Posterior vena cava (tissue), 2 donors: Measurements from ENCODE around the gene GABRR1. TPM values are rescaled to one million over a fixed set of nuclear protein-coding genes. Genes with fewer than 3 reads are reported as not detected.

Source experiments
- DNase-seq: peaks from one replicate; pipeline ENCODE4 v3.0.0-alpha.2; 2020; ENCODE audit warnings: low spot score
- intact Hi-C, 2 donors: fragments of 100-400 bp; cut with DNase I; formaldehyde crosslinking; loops; one replicate each; pipeline versions ENCODE4 v1.14.1 to v1.14.2; 2022 to 2023
- total RNA-seq, 2 donors: library from RNA; stranded (reverse); fragmentation: NEBNext Ultra II Directional; extraction: Animal tissue kit (Norgen Biotek cat#: 25700); gene quantifications; one replicate each; pipeline ENCODE4 v1.2.1, GENCODE V29; 2021
- donor health status: DM: yes; HTN: yes; CAD: no.
- donor health status: DM: yes; HTN: yes; CAD: no.

Gene GABRR1
- total RNA-seq, 2 donors from 2014 or later: 0.19 to 0.29 TPM

DNA sequence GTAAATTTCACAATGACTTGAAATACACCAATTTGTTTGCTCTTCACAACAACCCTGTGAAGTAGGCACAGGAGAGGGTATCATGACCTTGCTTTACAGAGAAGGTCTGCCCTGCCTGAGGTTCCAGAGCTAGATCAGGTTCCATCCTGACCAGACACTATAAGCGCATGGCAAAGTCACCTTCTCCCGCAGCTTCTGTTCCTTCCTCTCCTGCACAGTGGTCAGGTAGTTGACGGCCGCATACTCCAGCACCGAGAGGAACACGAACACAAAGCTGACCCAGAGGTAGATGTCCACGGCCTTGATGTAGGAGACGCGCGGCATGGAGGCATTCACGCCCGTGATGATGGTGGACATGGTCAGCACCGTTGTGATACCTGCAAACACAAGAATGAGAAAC, 37.0 kb downstream of the GABRR1 start:
- intact Hi-C loops: no loop called here
- no peak for DNase-seq

DNA sequence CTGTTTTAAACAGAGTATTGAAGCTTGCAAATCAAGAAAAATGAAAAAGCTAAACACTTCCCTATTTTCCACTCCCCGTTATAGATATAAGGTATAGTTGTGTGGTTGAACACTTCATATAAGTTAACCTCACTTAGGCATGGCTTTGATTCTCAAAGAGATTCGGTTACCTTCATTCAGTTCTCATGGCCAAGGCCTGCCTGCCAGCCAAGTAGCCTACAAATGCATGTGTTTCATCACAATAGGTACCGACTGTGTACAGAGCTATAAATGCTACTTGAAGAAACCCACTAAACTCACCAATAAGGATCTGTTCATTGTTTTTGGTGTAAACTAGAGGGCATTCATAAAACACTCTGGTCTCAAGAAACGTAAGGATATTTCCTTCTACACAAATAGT, 43.5 kb downstream of the GABRR1 start:
- DNase-seq: no peak
- intact Hi-C loops: no loop called here

DNA sequence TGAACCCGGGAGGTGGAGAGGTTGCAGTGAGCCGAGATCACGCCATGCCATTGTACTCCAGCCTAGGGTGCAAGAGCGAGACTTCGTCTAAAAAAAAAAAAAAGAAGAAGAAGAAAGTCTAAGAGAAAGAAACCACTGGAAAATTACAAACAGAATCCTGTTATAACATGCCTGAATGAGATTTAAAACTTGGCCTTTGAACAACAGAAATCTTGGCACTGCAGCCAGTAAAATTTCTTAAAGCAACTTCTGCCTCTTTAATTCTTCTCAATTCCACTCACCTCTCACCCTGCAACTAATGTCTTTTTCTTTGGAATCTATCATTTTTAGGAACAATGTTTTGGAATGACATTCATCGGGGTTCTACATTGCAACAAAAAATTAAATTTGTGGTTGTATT, 45.0 kb downstream of the GABRR1 start:
- DNase-seq: no peak
- intact Hi-C loops: no loop called here

DNA sequence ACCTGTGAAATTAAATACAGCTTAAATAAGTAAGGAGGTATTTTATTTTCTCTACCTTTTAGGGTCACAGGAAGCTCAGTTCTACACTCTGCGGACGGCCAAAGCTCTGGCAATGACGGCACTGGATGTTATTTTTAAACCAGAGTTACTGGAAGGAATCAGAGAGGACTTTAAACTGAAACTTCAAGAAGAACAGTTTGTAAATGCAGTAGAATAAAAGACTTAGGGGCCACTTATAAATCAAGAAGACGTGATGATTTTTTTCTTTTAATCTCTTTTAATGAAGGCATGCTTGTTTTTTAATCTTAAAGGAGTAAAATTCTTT, 55.1 kb downstream of the GABRR1 start:
- intact Hi-C loops: no loop called here

DNA sequence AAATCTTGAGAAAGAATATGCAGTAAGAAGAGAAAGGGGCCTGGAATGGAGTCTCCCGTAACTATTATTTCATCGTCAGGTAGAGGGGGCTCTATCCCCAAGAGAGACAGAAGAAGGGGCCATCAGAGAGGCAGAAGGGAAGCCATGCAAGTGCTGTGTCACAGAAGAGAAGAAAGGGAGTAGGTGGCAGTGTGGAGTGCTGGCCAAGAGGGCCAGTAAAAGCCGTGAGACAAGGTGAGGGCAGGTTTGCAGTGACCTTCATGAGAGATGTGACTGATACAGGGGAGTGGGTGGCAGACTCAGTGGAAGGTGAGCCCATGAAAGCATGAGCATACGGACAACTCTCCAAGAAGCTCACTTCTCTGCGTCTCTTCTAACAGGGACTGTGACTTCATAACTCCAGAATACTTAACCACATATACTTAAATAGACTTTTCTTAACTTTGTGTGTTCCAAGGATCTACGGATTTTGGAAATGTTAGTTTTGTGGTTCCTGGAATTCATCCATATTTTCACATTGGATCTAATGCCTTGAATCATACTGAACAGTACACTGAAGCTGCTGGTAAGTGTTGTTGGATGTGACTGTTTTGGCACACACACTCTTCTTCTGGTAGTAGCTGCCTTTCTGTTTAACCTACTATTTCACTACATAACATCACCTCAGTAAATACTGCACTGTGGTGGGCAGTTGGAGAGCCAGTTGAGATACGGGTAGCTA, 55.7 kb downstream of the GABRR1 start:
- intact Hi-C loops: no loop called here
- DNase-seq: no peak

More for the DNA sequence above, 55.1 kb downstream of the GABRR1 start:
- no peak for DNase-seq

DNA sequence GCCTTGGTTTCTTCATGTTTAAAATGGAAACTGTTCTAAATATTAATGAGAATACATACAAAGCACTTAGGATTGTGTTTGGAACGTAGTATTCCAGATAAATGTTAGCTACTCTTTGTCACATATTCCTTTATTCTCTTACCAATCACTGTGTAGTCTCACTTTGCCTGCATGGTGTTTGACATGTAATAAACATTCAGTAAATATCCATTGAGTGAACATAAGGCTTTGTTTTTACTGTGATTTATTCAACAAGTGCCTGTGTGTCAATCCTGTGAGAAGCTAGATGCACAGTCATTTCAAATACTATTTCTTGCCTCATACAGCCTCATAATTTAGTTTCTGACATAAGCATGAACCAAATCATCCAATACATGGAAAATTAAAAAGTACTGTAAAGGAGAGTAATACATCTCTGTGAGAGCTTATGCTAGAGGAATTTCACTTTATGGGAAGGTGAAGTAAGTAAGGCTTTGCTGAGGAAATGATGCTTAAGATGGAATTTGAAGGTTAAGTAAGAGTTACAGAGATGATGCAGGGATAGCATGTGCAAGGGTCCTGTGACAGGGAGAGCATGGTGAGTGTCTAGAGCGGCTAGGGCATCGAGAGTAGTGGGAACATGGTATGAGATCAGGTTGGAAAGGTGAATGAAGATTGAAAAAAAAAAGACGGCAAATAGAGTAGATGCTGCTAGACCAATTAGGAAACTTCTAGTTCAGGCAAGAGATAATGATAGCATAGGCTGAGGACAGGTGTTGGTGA, 56.6 kb downstream of the GABRR1 start:
- no peak for DNase-seq
- intact Hi-C loops: no loop called here

DNA sequence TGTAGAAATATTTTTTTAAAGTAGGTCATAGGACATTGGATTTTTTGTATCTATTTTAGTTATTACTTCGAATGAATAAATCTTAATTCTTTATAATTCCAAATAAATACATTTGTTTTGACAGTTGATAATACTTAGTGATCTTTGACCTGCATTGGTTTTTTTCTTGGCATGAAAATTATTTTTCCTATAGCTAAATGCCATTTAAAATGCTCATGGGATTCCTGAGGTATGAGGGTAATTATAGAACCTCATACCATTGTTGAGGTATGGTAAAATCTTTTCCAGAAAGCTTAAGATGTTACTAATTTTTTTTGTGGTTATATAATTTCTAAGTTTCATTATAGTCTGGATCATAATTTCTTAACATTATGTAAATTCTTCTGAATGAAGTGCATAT, 63.0 kb downstream of the GABRR1 start:
- intact Hi-C loops: no loop called here
- no peak for DNase-seq

DNA sequence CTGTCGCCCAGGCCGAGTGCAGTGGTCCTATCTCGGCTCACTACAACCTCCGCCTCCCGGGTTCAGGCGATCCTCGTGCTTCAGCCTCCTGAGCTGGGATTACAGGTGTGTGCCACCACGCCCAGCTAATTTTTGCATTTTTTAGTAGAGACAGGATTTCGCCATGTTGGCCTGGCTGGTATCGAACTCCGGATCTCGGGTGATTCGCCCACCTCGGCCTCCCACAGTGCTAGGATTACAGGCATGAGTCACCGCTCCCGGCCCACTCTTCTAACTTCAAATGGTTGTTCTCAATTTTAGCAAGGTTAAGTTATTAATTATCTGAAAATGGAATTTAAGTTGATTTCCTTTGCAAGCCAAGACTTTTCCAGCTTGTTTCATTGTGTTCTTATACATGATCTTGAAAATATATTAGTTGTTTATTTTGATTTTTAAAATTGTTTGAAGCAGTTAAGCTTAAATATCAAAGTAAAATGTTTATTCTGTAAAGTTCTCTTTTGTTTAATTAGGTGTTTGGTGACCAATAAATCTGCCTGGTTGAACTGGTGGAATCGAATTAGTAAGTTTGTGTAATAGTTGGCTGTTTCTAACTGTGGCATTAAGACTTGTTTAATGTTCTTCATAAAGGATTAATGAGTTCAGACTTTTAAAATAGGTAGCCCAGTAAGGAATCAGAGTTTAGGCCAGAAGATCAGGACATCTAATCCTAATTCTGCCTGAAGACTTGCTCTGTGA, 69.0 kb downstream of the GABRR1 start:
- no peak for DNase-seq
- intact Hi-C loops: loop anchor here in 1 of 2 donors (10.0 kb wide), 1 partner anchor 113 kb away; no protein-coding TSS in a partner anchor

DNA sequence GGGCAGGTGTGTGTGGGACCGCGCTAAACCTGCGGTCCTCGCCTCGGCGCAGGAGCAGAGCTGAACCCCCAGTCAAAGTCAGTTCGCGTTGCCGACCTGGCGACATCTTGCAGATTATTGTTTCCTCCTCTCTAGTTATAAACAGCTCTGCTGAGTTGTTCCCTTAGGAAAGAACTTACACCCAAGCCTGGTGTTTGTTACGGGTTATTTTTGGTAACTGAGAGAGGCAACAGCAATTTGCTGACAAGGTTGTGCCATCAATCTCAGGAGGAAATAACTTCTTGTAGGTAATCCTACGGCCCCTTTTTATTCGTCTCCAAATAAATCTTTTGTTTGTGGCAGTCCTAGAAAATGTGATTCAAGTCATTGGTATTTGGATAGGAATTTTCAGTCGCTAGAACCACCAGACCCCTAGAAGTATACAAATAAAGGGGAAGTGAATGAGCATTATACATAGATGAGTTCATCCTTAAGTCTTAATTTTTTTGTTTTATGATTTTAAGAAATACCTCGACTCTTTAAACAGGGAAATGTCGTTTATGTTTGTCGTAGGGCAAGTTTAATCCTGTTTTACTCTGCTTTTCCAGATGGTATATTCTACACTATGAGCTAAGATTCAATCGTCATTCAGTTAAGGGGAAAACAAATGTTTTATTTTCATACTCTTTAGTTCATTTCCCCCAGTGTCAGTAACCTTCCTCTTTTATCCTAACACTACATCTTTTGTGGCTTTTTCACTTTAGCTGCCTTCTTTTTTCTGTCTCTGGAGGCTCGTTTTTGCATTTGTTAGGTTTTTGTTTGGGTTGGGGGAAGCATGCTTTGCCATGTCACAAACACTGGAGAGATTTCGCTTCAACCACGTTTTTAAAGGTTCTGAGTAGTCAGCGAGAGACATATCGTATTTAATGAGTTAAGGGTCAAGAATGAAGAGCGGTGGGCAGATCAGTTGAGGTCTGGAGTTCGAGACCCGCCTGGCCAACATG, 70.1 kb downstream of the GABRR1 start:
- no peak for DNase-seq
- intact Hi-C loops: loop anchor here in 1 of 2 donors (10.0 kb wide), 1 partner anchor 112 kb away; no protein-coding TSS in a partner anchor

DNA sequence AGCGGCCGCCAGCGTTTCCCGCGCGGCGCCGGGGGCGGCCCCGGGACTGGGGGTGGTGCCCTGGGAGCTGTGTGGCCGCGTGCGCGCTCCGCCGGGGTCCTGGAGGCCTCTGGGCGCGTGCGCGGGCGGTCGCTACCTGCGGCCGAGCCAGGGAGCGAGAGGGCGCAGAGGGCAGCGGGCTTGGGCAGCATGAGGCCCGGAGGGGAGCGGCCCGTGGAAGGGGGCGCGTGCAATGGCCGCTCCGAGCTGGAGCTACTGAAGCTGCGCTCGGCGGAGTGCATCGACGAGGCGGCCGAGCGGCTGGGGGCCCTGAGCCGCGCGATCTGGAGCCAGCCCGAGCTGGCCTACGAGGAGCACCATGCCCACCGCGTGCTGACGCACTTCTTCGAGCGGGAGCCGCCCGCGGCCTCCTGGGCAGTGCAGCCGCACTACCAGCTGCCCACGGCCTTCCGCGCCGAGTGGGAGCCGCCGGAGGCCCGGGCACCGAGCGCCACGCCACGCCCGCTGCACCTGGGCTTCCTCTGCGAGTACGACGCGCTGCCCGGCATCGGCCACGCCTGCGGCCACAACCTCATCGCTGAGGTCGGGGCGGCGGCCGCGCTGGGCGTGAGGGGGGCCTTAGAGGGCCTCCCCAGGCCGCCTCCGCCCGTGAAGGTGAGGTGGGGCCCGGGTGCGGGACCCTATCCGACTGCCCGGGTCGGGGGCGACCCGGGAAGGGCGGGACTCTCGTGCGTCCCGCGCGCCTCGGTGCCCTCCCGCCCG, 71.0 kb downstream of the GABRR1 start, which contains the start of gene PM20D2:
PM20D2 (plus strand) TSS at position 100 of the 762 bp plus-strand sequence; CDS start at position 190, 90 bp downstream.
- peak; percentile 87 for DNase-seq

DNA sequence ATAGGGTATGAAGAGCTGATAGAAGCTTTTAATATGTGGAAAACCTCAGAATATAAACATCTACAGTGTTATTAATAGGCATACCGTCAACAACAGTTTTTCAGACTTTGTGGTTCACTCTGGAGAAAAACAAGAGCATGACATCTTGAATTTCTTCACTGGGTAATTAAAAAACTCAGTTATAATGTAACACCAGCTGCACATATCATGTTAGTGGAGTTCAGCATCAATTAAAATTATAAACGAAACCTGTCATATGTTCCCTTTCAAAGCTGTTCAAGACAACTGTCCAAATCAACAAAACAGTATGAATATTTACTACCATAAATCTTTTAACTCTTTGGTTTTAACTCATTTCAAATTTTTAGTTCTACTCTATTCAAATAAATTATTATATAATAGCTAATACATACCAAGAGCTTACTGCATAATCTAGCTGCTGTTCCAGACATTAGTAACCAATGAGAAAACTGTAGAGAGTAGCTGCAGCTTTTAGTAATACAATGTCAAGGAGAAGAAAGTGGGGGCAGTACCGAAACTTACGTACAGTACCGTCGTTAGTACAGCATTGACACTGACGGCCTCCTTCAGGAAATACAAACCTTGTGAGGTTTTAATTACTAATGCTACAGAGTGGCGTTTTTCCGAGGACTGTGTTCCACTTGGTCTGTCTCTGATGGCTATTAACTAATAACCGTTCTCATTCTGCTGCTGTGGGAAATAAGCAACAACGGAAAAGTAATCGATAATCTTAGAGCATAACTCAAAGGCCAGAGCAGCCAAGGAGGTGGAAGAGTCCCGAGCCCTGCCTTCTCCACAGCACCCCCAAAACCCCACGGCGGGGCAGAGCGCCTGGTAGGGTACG, 71.8 kb downstream of the GABRR1 start:
- intact Hi-C loops: loop anchor here in 1 of 2 donors (10.0 kb wide), 1 partner anchor 111 kb away; no protein-coding TSS in a partner anchor
- DNase-seq: no peak

More for the DNA sequence above, 71.0 kb downstream of the GABRR1 start, which contains the start of gene PM20D2:
- intact Hi-C loops: loop anchor here in 1 of 2 donors (10.0 kb wide), 1 partner anchor 111 kb away; no protein-coding TSS in a partner anchor

DNA sequence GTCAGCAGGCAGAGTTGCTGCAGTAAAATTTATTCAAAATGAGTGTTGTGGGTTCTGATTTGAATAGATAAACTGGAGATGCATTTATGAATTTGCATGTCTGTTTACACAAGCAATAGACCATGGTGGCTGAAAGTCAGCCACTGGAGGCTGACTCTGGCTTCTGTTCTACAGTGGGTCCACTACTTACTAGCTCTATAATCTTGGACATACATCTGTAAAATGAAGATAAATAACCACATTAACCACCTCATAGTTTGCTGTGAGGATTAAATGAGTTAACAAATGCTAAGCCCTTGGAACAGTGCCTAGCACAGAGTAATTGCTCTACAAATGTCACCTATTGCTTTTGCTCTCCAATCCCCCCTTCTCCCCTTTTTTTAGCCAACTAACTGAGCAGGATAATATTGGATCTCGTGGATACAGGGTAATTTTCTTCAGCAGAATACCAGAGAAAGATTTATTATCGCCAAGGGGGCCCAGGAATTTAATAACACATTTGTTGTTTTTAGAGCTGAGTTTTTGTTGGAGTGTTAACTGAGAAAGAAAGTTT, 72.7 kb downstream of the GABRR1 start:
- DNase-seq: no peak
- intact Hi-C loops: loop anchor here in 1 of 2 donors (10.0 kb wide), 1 partner anchor 110 kb away; no protein-coding TSS in a partner anchor

DNA sequence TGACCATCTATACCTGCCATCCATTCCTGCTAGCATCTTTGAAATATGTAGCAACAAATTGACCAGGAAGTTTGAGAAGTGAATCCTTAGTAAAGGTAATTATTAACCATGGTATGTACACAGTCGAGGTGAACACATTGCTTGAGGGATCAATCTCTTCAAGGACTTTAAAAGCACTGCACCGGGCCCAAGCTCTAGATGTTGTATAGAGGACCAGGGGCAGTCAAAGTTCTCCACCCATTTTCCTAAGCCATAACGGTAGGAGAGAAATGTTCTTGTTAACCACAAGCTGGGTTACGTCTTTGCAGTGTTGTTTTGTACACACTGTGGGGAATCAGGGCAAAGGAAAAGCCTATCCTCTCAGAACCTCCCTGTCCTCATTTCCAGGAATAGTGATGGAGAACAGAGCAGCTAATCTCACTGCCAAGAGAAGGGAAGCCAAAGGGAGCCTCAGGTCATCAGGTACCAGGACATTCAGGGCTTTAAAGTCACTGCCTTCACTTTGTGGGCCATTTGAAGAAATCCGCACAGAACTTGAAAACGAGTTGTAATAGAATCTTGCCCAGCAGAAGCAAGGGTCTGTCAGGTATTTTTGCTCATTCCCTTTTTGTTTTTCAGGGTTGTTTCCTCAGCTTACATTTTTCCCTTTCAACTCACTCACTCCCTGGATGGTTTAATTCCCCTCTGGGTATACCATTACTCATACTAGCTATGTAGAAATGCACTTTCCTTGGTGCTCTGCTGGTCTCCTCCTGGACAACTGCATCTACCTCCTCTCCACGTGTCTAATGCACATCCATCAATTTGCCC, 76.6 kb downstream of the GABRR1 start:
- intact Hi-C loops: loop anchor here in 1 of 2 donors (10.0 kb wide), 1 partner anchor 106 kb away; no protein-coding TSS in a partner anchor
- no peak for DNase-seq

DNA sequence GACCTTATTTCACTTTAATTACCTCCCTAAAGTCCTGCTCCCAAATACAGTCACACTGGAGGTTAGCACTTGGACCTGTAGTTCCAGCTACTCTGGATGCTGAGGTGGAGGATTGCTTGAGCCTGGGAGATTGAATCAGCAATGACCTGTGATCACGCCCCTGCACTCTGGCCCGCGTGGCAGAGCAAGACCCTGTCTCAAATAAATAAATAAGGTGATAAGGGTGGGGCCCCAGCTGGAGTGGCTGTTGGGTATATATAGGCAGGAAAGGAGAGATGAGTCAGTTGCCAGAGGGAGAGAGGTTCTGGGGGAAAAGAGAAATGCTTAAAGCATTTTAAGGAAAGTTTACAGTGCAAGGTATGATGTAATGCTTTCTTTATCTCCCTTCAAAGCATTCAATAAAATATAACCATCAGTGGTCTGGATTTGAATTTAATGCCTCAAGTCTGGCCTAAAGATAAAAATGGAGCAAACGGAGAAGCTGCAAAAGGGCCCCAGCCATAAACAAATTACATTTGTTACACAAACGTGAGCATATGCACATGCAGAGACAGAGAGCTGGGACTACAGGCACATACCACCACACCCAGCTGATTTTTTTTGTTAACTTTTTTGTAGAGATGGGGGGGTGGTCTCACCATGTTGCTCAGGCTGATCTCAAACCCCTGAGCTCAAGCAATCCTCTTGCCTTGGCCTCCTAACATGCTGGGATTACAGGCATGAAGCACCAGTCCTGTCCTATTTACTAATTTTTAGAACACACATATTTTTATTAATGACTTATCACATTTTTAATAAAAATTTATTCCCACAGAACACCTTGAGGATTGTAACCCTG, 77.4 kb downstream of the GABRR1 start:
- DNase-seq: no peak
- intact Hi-C loops: loop anchor here in 1 of 2 donors (10.0 kb wide), 1 partner anchor 105 kb away; no protein-coding TSS in a partner anchor

DNA sequence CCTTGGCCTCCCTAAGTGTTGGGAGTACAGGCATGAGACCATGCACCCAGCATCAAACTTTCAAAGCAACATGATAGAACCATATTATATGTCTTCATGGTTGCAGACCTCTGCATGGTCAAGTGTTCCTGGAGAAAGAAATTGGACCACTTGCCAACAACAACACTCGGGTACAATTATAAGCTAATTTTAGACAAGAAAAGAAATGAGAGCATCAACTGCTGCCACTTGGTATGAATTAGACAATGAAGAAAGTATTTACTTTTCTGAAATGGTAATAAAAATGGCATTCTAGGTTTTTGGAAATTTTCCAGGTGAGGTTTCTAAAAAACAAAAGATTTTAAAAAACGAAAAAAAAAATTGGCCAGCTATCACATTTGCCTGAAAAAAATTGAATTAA, 79.0 kb downstream of the GABRR1 start:
- intact Hi-C loops: no loop called here
- no peak for DNase-seq
